GM19468 (cell line): ENCODE data around the gene AP2B1.
"Not testable (repeated sequence)": the region's sequence is repeated elsewhere in the genome, so short reads cannot be mapped to it uniquely, and the experiment has no call there.

Experiments used
- ATAC-seq: cut with Tn5 transposase; IDR thresholded peaks from one replicate; pipeline ENCODE4 v1.9.1; 2021; ENCODE audit warnings: mild to moderate bottlenecking, moderate library complexity, moderate number of reproducible peaks; ENCODE audit not compliant: unreplicated experiment; ENCODE audit errors: extremely low read depth

AP2B1 gene

GRCh38 chr17:35692512-35693210, 105.5 kb downstream of the AP2B1 start:
- no peak for ATAC-seq

GRCh38 chr17:35693662-35694061, 106.5 kb downstream of the AP2B1 start:
- ATAC-seq, result no peak

GRCh38 chr17:35694906-35695305, 107.8 kb downstream of the AP2B1 start:
- no peak for ATAC-seq

- ATAC-seq, result no peak
Observed at GRCh38 chr17:35695613-35696012, 108.5 kb downstream of the AP2B1 start.

GRCh38 chr17:35698800-35699199, 111.7 kb downstream of the AP2B1 start:
- no peak for ATAC-seq

- ATAC-seq, result no peak
Observed at GRCh38 chr17:35700150-35700549, 113.0 kb downstream of the AP2B1 start.

GRCh38 chr17:35701491-35701890, 114.4 kb downstream of the AP2B1 start:
- no peak for ATAC-seq

- not testable (repeated sequence) for ATAC-seq
Observed at GRCh38 chr17:35703308-35703707, 116.2 kb downstream of the AP2B1 start.

GRCh38 chr17:35705230-35705629, 118.1 kb downstream of the AP2B1 start:
- ATAC-seq, result no peak

GRCh38 chr17:35705705-35706104, 118.6 kb downstream of the AP2B1 start:
- ATAC-seq, result no peak

GRCh38 chr17:35708149-35708548, 121.0 kb downstream of the AP2B1 start:
- ATAC-seq, result no peak

GRCh38 chr17:35708951-35709350, 121.8 kb downstream of the AP2B1 start:
- no peak for ATAC-seq

GRCh38 chr17:35709874-35710273, 122.8 kb downstream of the AP2B1 start:
- no peak for ATAC-seq

- ATAC-seq, result no peak
Observed at GRCh38 chr17:35710950-35711349, 123.8 kb downstream of the AP2B1 start.

GRCh38 chr17:35713069-35713728, 126.1 kb downstream of the AP2B1 start:
- ATAC-seq, result no peak

- ATAC-seq, result no peak
Observed at GRCh38 chr17:35714988-35715387, 127.9 kb downstream of the AP2B1 start.

- ATAC-seq, result no peak
Observed at GRCh38 chr17:35715416-35715815, 128.3 kb downstream of the AP2B1 start.

- no peak for ATAC-seq
Observed at GRCh38 chr17:35716173-35716572, 129.1 kb downstream of the AP2B1 start.

- no peak for ATAC-seq
Observed at GRCh38 chr17:35716897-35717465, 129.9 kb downstream of the AP2B1 start.

GRCh38 chr17:35717475-35717874, 130.4 kb downstream of the AP2B1 start:
- ATAC-seq, result no peak

GRCh38 chr17:35723735-35724134, 136.6 kb downstream of the AP2B1 start:
- ATAC-seq, result no peak

GRCh38 chr17:35725058-35725457, 137.9 kb downstream of the AP2B1 start:
- no peak for ATAC-seq
